Measurements from ENCODE around the gene ARFIP2.

Gene ARFIP2

DNA sequence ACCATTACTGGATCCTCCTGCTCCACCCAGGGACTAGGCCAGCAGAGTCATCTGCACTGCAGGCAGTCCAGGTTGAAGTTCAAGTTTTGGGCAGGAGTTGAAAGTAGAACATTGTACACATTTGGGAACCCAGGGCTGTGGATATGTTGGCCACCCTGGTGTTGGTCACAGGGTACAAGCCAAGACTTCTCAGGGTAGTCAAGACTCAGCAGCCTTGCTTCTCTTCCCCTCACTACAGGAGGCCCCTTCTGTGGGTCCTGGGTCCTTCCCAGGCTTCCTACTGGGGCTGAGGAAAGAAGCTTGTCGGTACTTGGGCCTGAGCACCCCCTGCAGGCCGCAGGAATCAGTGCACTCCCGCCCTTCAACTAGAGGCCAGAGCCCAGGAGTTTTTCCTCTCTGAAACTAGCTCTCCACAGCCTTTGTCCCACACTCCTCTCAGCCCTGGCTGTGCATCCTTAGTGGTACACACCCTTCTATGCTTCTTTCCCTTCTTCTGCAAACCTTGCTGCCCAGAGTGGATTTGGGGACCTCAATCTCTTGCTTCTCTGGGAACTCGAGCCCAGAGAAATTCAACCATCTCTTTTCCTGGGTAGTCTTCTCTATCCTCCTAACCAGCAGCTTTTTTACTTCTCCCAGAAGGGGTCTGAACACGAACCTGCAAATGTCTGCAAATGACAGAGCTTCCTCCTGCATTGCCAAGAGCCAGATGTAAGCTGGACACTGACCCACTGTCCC lies 37.7 kb downstream of the ARFIP2 start:
- peak; percentile 34 to 40 for DNase-seq (ENCODE audit: low read depth in 2 of 2)

- no peak for DNase-seq (ENCODE audit: low read depth in 2 of 2)
These were observed 38.7 kb downstream of the ARFIP2 start for GRCh38 chr11:6442441-6442840.

- DNase-seq (ENCODE audit: low read depth in 2 of 2): no peak
These were observed 40.2 kb downstream of the ARFIP2 start, which contains the start of gene HPX for GRCh38 chr11:6440906-6441358. Gene HPX (minus strand): TSS chr11:6440987. CDS start chr11:6440963, 24 bp downstream.

GRCh38 chr11:6438979-6439571 lies 42.1 kb downstream of the ARFIP2 start:
- peak in 1 of 2 donors; percentile 20 for DNase-seq (ENCODE audit: low read depth in 2 of 2)

DNA sequence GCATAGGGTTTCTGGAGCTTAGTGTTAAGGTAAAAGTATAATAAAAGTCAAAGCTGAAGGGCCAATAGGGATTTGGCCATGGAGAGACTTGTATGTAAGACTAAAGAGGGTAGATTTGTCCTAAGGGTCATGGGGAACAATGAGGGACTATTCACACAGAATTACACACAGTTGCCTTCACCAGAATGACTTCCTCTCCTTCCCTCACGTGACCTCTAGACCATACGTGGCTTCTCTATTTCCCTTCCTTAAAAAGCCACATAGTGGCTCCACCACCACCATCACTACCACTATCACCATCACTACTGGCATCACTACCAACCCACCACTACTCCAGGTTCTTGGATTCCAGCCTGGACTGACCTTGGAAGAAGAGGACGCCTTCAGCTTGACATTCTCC lies 43.1 kb downstream of the ARFIP2 start:
- no peak for DNase-seq (ENCODE audit: low read depth in 2 of 2)

GRCh38 chr11:6437423-6437822 lies 43.7 kb downstream of the ARFIP2 start:
- no peak for DNase-seq (ENCODE audit: low read depth in 2 of 2)

DNA sequence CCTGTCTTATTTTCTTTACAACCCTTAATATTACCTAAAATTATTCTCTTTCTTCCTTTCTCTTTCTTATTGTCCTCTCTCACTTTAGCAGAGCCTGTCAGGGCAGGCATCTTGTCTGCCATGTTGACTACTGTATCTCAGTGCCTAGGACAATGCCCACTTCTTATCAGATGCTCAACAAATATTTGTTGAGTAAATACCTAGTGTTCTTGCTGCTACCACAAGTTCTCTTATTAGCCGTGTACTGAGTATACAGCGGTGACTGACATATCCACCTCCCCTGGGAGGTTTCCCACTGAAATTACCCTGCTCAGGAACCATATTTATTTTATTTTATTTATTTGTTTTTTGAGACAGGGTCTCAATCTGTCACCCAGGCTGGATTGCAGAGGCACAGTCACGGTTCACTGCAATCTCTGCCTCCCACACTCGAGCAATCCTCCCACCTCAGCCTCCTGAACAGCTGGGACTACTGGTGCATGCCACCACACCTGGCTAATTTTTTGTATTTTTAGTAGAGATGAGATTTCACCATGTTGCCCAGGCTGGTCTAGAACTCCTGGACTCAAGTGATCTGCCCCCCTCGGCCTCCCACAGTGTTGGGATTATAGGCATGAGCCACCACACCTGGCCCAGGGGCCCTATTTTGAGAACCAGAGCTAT lies 47.0 kb downstream of the ARFIP2 start:
- no peak for DNase-seq (ENCODE audit: low read depth in 2 of 2)

GRCh38 chr11:6431861-6432260 lies 49.3 kb downstream of the ARFIP2 start:
- no peak for DNase-seq (ENCODE audit: low read depth in 2 of 2)

DNA sequence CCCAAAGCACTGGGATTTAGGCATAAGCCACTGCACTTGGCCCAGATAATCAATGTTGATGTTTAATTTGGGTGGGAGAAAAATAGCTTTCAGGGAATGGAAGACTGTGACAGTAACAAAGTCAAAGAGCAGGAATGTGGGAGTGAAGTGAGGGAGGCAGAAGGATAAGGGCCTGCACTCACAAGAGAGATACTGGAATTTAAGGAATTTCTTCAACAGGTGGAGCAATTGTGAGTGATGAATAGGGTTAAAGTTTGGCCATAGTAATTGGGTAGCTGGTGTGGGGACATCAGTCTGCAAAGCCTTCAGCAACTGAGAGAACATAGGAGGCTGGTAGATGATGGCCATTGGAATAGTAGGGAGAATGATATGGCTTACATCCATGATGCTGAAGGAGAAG lies 53.6 kb downstream of the ARFIP2 start:
- DNase-seq (ENCODE audit: low read depth in 2 of 2): no peak

Measured in stimulated activated CD4-positive, alpha-beta T cell treated with anti-CD3 and anti-CD28 coated beads, Interleukin-1b, Interleukin-23, amount 100 ng/mL, for 4 hours (primary cell).